ENCODE measurements around the gene PTPDC1.

Gene PTPDC1

GRCh38 chr9:94097788-94098414 is 13.6 kb downstream of the PTPDC1 start:
- peak; percentile 60 for DNase-seq (ENCODE audit: low read depth, low spot score)
- ChIA-PET POLR2A (interaction anchor here (1.4 kb wide), 1 partner anchor 13 kb away, joined by 4 read pairs; no protein-coding TSS in a partner anchor), CTCF (interaction anchor here (0.9 to 1.6 kb wide), 3 partner anchors 36 to 115 kb away, joined by 3 to 5 read pairs (median 3); no protein-coding TSS in a partner anchor)
- no peak overlapping the region for H3K4me3 ChIP-seq (ENCODE audit: low read depth, low read length)
- no peak for TF ChIP-seq CTCF (IDR thresholded peaks at IDR 0.05; ENCODE audit: insufficient read depth, low read length, missing control alignments)

- no peak for DNase-seq (ENCODE audit: low read depth, low spot score)
- ChIA-PET CTCF (interaction anchor here (1.5 kb wide), 1 partner anchor 34 kb away, joined by 4 read pairs; no protein-coding TSS in a partner anchor), POLR2A (no interaction called here)
- no peak overlapping the region for H3K4me3 ChIP-seq (ENCODE audit: low read depth, low read length)
- no peak for TF ChIP-seq CTCF (IDR thresholded peaks at IDR 0.05; ENCODE audit: insufficient read depth, low read length, missing control alignments)
These were observed 16.1 kb downstream of the PTPDC1 start for GRCh38 chr9:94100152-94100879.

GRCh38 chr9:94101162-94101853 is 17.0 kb downstream of the PTPDC1 start:
- ChIA-PET CTCF (interaction anchor here (1.5 kb wide), 1 partner anchor 35 kb away, joined by 4 read pairs; no protein-coding TSS in a partner anchor), POLR2A (no interaction called here)
- no peak for TF ChIP-seq CTCF (IDR thresholded peaks at IDR 0.05; ENCODE audit: insufficient read depth, low read length, missing control alignments)
- DNase-seq (ENCODE audit: low read depth, low spot score) = no peak
- H3K4me3 ChIP-seq (ENCODE audit: low read depth, low read length) = no peak overlapping the region

- ChIA-PET POLR2A (no interaction called here), CTCF (no interaction called here)
- TF ChIP-seq CTCF (IDR thresholded peaks at IDR 0.05; ENCODE audit: insufficient read depth, low read length, missing control alignments) = no peak
- H3K4me3 ChIP-seq (ENCODE audit: low read depth, low read length) = no peak overlapping the region
- no peak for DNase-seq (ENCODE audit: low read depth, low spot score)
These were observed 24.3 kb downstream of the PTPDC1 start for GRCh38 chr9:94108584-94108983.

GRCh38 chr9:94110821-94111252 is 26.6 kb downstream of the PTPDC1 start:
- TF ChIP-seq CTCF (IDR thresholded peaks at IDR 0.05; ENCODE audit: insufficient read depth, low read length, missing control alignments) = no peak
- CTCF ChIA-PET = interaction anchor here (0.7 to 1.5 kb wide), 4 partner anchors 12 to 61 kb away, joined by 3 to 9 read pairs (median 4); no protein-coding TSS in a partner anchor
- POLR2A ChIA-PET = interaction anchor here (1.2 kb wide), 1 partner anchor 14 kb away, joined by 4 read pairs; no protein-coding TSS in a partner anchor
- DNase-seq (ENCODE audit: low read depth, low spot score) = peak; percentile 59
- no peak overlapping the region for H3K4me3 ChIP-seq (ENCODE audit: low read depth, low read length)
